GM12878 (cell line): ENCODE results near the gene VRTN. TPM values are rescaled to one million over a fixed set of nuclear protein-coding genes. Genes with fewer than 3 reads are reported as not detected.

Experiments
- ATAC-seq: fragments of 200-7000 bp; cut with Tn5 transposase; 3 replicates; pipeline ENCODE4 v1.9.1; 2020; ENCODE audit warnings: mild to moderate bottlenecking, moderate library complexity
- BruUV-seq: library from RNA; stranded (reverse); fragments of 400-500 nt; replicated peaks from 2 replicates; lab custom pipeline; 2021; lab: Mats Ljungman, UMichigan
- CTCF ChIA-PET: fragments of 300-600 bp; sonication (Branson Sonifier 250); formaldehyde crosslinking; extraction: SDS; loops from one replicate; lab custom pipeline; 2021; ENCODE audit warnings: inconsistent platforms; lab: Yijun Ruan, JAX
- POLR2A ChIA-PET: fragments of 350-600 bp; formaldehyde crosslinking; extraction: SDS; loops from one replicate; lab custom pipeline; 2021; ENCODE audit warnings: inconsistent platforms; lab: Charles Lee
- RAD21 ChIA-PET: fragments of 300-600 bp; sonication (Branson Sonifier 250); formaldehyde crosslinking; loops from one replicate; lab custom pipeline; 2023; ENCODE audit warnings: antibody characterized with exemption; ENCODE audit not compliant: unreplicated experiment; lab: Charles Lee
- SMC1A ChIA-PET: fragments of 300-600 bp; sonication (Branson Sonifier 250); formaldehyde crosslinking; loops from one replicate; lab custom pipeline; 2023; ENCODE audit not compliant: unreplicated experiment, uncharacterized antibody; lab: Charles Lee
- DNase-seq: peaks from one replicate; pipeline ENCODE4 v3.0.0-alpha.2; 2011; ENCODE audit warnings: low read depth, low spot score
- FAIRE-seq: peaks from 3 replicates; lab custom pipeline; 2011; peaks lifted over from hg19 to GRCh38; lab: Jason Lieb, UNC
- H2AFZ ChIP-seq: 2 replicates; pipeline ENCODE4 v1.6.0; 2011; ENCODE audit warnings: low read depth, low read length, control low read depth; ENCODE audit not compliant: control insufficient read depth
- H3K27ac ChIP-seq: 2 replicates; pipeline ENCODE4 v1.5.1; 2011; ENCODE audit warnings: control low read depth; ENCODE audit not compliant: control insufficient read depth, insufficient read depth
- H3K27me3 ChIP-seq, 2 experiments: replicated peaks in 1 of 2; 2 replicates each; pipeline versions ENCODE4 v1.6.0 to v1.6.1; 2011; ENCODE audit warnings: low read length in 1 of 2; ENCODE audit not compliant: control insufficient read depth in 2 of 2, insufficient read depth in 2 of 2
- H3K36me3 ChIP-seq, 2 experiments: 2 replicates each; pipeline ENCODE4 v1.5.1; 2011; ENCODE audit warnings: low read length in 1 of 2; ENCODE audit not compliant: control insufficient read depth in 2 of 2, insufficient read depth in 2 of 2
- H3K4me1 ChIP-seq: 2 replicates; pipeline ENCODE4 v1.6.1; 2011; ENCODE audit warnings: mild to moderate bottlenecking, low read length, moderate library complexity, mixed read lengths; ENCODE audit not compliant: control insufficient read depth, insufficient read depth
- H3K4me2 ChIP-seq: 2 replicates; pipeline ENCODE4 v1.6.0; 2011; ENCODE audit warnings: control low read depth; ENCODE audit not compliant: control insufficient read depth, insufficient read depth
- H3K4me3 ChIP-seq: fragments of 200-600 bp; sonication (generic); 2 replicates; pipeline ENCODE4 v1.5.1; 2016
- H3K79me2 ChIP-seq: 2 replicates; pipeline ENCODE4 v1.6.0; 2011; ENCODE audit warnings: low read length; ENCODE audit not compliant: control insufficient read depth, insufficient read depth
- H3K9ac ChIP-seq: 2 replicates; pipeline ENCODE4 v1.8.0; 2011; ENCODE audit warnings: low read length, control low read depth, mixed read lengths; ENCODE audit not compliant: control insufficient read depth, insufficient read depth
- H3K9me3 ChIP-seq: replicated peaks from 3 replicates; pipeline ENCODE4 v1.5.1; 2011; ENCODE audit warnings: mild to moderate bottlenecking, low read length; ENCODE audit not compliant: control insufficient read depth, insufficient read depth
- H4K20me1 ChIP-seq: 2 replicates; pipeline ENCODE4 v1.6.0; 2011; ENCODE audit not compliant: control insufficient read depth, insufficient read depth
- CBX5 ChIP-seq: sonication (generic); IDR thresholded peaks from 2 replicates; pipeline ENCODE4 v1.6.1; 2016; ENCODE audit warnings: low read depth, moderate library complexity, mild to moderate bottlenecking, inconsistent platforms
- CHD2 ChIP-seq: IDR thresholded peaks from 2 replicates; pipeline ENCODE4 v1.6.1; 2011; ENCODE audit warnings: low read depth, low read length, improper control_type of control experiment, borderline replicate concordance
- CREB1 ChIP-seq: IDR thresholded peaks from 2 replicates; pipeline ENCODE4 v1.6.1; 2012; ENCODE audit warnings: low read depth, mild to moderate bottlenecking, inconsistent platforms
- FOXM1 ChIP-seq: IDR thresholded peaks from 2 replicates; pipeline ENCODE4 v1.6.1; 2012; ENCODE audit warnings: low read depth, mild to moderate bottlenecking, inconsistent platforms, low read length, moderate library complexity
- GATAD2B ChIP-seq: fragments of 450-650 bp; conservative IDR thresholded peaks from 2 replicates; pipeline ENCODE4 v1.6.1; 2017; ENCODE audit warnings: low read depth, mild to moderate bottlenecking, moderate library complexity
- HDGF ChIP-seq: fragments of 450-650 bp; IDR thresholded peaks from 2 replicates; pipeline ENCODE4 v1.6.1; 2016; ENCODE audit warnings: antibody characterized with exemption
- KLF5 ChIP-seq: fragments of 450-650 bp; IDR thresholded peaks from 2 replicates; pipeline ENCODE4 v1.6.1; 2014; ENCODE audit warnings: mild to moderate bottlenecking; ENCODE audit not compliant: partially characterized antibody
- MXI1 ChIP-seq: fragments of 150-350 bp; IDR thresholded peaks from 2 replicates; pipeline ENCODE4 v1.6.1; 2011; ENCODE audit warnings: low read depth, mild to moderate bottlenecking, inconsistent platforms, low read length, improper control_type of control experiment
- RUNX3 ChIP-seq: IDR thresholded peaks from 2 replicates; pipeline ENCODE4 v1.6.1; 2012; ENCODE audit warnings: low read length, inconsistent platforms
- SMARCA5 ChIP-seq: fragments of 450-650 bp; IDR thresholded peaks from 2 replicates; pipeline ENCODE4 v1.6.1; 2017; ENCODE audit warnings: mild to moderate bottlenecking
- ZNF24 ChIP-seq: fragments of 450-650 bp; IDR thresholded peaks from 2 replicates; pipeline ENCODE4 v1.6.1; 2017; ENCODE audit warnings: antibody characterized with exemption, mild to moderate bottlenecking
- WGBS: methylation state at CpG from one replicate; pipeline ENCODE4 v1.1.6; 2016; ENCODE audit warnings: low lambda C conversion rate; ENCODE audit not compliant: insufficient replicate concordance, insufficient coverage; ENCODE audit errors: missing lambda C conversion rate; 5-methylcytosine and 5-hydroxymethylcytosine counted together
- in situ Hi-C: fragments of 300-500 bp; cut with MboI; formaldehyde crosslinking; loops from 9 replicates; pipeline ENCODE4 v1.14.3; 2018; ENCODE audit warnings: mixed read lengths
- intact Hi-C: fragments of 100-400 bp; cut with micrococcal nuclease; formaldehyde crosslinking; loops from one replicate; pipeline ENCODE4 v1.14.2; 2022; ENCODE audit not compliant: unreplicated experiment
- polyA plus RNA-seq, 11 experiments: library from polyadenylated mRNA; depleted of rRNA in 4 of 11; unstranded in 6 of 11; stranded (reverse) in 5 of 11; fragments of >200 nt; fragmentation: Nextera tagmentation in 4 of 11; fragmentation: Illumina TruSeq in 1 of 11; extraction: Ambion mirVana in 4 of 11; extraction: Trizol in 1 of 11; gene quantifications; 1 replicate in 1 of 11; 2 replicates in 10 of 11; pipeline versions ENCODE4 v1.2.1 to v1.2.3, GENCODE V29; 2011 to 2016; ENCODE audit warnings: inconsistent platforms in 2 of 11, missing spikeins in 2 of 11, low read depth in 1 of 11
- total RNA-seq, 4 experiments: library from RNA; depleted of rRNA in 3 of 4; stranded (reverse); fragments of >200 nt in 3 of 4; fragmentation: Illumina TruSeq in 1 of 4; extraction: Trizol in 1 of 4; gene quantifications; 2 replicates each; pipeline versions ENCODE4 v1.2.1 to v1.2.3, GENCODE V29; 2013 to 2021
- TF ChIP-seq, protein P1 (sequence below): fragments of 450-650 bp; IDR thresholded peaks from 2 replicates; pipeline ENCODE4 v1.6.1; 2017; ENCODE audit warnings: mild to moderate bottlenecking, moderate library complexity
- TF ChIP-seq, protein P2 (sequence below): IDR thresholded peaks from 2 replicates; pipeline ENCODE4 v1.6.1; 2012; ENCODE audit warnings: mild to moderate bottlenecking, low read depth, low read length

VRTN gene
- total and polyA plus RNA-seq, 10 of the 15 experiments (the other 5 are each of a cell fraction or from before 2014, with no cell fraction given), result 0.31 TPM; not detected in 9

DNA sequence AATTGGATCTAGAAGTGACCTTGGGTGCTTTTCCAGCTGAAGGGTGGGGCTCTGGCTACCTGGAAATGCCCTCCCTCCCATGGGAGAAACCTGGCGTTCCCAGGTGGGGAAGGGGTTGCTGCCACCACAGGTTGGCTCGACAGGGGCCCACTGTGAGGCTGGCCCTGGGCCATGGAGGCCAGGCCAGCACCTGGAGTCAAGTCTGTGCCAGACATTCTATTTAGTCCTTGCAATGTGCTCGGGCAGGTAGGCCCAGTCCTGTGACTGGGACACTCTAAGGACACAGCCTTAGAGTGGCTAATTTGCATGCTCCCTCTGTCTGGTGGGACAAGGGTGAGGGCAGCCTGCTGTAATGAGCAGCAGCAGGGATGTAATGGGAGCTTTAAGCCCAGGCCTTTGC lies 11.9 kb downstream of the VRTN start:
- no peak overlapping the region for H2AFZ ChIP-seq
- H3K27ac ChIP-seq, result no peak overlapping the region
- ChIA-PET RAD21 (interaction anchor here (2.0 kb wide), 1 partner anchor 10 kb away, joined by 4 read pairs; no protein-coding TSS in a partner anchor), SMC1A (no interaction called here), CTCF (no interaction called here), POLR2A (no interaction called here)
- no peak for TF ChIP-seq GATAD2B
- no peak for TF ChIP-seq KLF5
- TF ChIP-seq CBX5, result no peak
- TF ChIP-seq, protein P1, sequence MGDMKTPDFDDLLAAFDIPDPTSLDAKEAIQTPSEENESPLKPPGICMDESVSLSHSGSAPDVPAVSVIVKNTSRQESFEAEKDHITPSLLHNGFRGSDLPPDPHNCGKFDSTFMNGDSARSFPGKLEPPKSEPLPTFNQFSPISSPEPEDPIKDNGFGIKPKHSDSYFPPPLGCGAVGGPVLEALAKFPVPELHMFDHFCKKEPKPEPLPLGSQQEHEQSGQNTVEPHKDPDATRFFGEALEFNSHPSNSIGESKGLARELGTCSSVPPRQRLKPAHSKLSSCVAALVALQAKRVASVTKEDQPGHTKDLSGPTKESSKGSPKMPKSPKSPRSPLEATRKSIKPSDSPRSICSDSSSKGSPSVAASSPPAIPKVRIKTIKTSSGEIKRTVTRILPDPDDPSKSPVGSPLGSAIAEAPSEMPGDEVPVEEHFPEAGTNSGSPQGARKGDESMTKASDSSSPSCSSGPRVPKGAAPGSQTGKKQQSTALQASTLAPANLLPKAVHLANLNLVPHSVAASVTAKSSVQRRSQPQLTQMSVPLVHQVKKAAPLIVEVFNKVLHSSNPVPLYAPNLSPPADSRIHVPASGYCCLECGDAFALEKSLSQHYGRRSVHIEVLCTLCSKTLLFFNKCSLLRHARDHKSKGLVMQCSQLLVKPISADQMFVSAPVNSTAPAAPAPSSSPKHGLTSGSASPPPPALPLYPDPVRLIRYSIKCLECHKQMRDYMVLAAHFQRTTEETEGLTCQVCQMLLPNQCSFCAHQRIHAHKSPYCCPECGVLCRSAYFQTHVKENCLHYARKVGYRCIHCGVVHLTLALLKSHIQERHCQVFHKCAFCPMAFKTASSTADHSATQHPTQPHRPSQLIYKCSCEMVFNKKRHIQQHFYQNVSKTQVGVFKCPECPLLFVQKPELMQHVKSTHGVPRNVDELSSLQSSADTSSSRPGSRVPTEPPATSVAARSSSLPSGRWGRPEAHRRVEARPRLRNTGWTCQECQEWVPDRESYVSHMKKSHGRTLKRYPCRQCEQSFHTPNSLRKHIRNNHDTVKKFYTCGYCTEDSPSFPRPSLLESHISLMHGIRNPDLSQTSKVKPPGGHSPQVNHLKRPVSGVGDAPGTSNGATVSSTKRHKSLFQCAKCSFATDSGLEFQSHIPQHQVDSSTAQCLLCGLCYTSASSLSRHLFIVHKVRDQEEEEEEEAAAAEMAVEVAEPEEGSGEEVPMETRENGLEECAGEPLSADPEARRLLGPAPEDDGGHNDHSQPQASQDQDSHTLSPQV, result no peak
- TF ChIP-seq MXI1, result no peak
- TF ChIP-seq ZNF24, result no peak
- no peak for TF ChIP-seq HDGF
- TF ChIP-seq SMARCA5, result no peak
- TF ChIP-seq, protein P2, sequence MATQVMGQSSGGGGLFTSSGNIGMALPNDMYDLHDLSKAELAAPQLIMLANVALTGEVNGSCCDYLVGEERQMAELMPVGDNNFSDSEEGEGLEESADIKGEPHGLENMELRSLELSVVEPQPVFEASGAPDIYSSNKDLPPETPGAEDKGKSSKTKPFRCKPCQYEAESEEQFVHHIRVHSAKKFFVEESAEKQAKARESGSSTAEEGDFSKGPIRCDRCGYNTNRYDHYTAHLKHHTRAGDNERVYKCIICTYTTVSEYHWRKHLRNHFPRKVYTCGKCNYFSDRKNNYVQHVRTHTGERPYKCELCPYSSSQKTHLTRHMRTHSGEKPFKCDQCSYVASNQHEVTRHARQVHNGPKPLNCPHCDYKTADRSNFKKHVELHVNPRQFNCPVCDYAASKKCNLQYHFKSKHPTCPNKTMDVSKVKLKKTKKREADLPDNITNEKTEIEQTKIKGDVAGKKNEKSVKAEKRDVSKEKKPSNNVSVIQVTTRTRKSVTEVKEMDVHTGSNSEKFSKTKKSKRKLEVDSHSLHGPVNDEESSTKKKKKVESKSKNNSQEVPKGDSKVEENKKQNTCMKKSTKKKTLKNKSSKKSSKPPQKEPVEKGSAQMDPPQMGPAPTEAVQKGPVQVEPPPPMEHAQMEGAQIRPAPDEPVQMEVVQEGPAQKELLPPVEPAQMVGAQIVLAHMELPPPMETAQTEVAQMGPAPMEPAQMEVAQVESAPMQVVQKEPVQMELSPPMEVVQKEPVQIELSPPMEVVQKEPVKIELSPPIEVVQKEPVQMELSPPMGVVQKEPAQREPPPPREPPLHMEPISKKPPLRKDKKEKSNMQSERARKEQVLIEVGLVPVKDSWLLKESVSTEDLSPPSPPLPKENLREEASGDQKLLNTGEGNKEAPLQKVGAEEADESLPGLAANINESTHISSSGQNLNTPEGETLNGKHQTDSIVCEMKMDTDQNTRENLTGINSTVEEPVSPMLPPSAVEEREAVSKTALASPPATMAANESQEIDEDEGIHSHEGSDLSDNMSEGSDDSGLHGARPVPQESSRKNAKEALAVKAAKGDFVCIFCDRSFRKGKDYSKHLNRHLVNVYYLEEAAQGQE, result no peak
- TF ChIP-seq FOXM1, result no peak
- no peak for TF ChIP-seq CHD2
- TF ChIP-seq RUNX3, result no peak
- TF ChIP-seq CREB1, result no peak
- H3K79me2 ChIP-seq, result no peaks in the 10 kb centered on the region
- H4K20me1 ChIP-seq, result no peaks in the 10 kb centered on the region
- H3K9me3 ChIP-seq, result no peaks in the 10 kb centered on the region
- intact Hi-C loops (loop anchor here (5.0 kb wide), 2 partner anchors 177 to 247 kb away; no protein-coding TSS in a partner anchor), in situ Hi-C loops (no loop called here)
- no peaks in the 10 kb centered on the region for H3K36me3 ChIP-seq
- no peak overlapping the region for H3K4me2 ChIP-seq
- H3K4me1 ChIP-seq, result no peaks in the 10 kb centered on the region
- FAIRE-seq (no peak), ATAC-seq (no peak), DNase-seq (no peak)
- WGBS, result 0% methylated on average over 3 of the region's 3 CpGs
- H3K4me3 ChIP-seq, result no peak overlapping the region
- no peak overlapping the region for H3K9ac ChIP-seq
- BruUV-seq, result no TSS peak
- H3K27me3 ChIP-seq, result peaks cover 3 to 4% of the 10 kb centered on the region in 2 experiments
